Measurements from ENCODE around the gene TXNL4B.
"Not testable (repeated sequence)": the region's sequence is repeated elsewhere in the genome, so short reads cannot be mapped to it uniquely, and the experiment has no call there.

TXNL4B gene

DNA sequence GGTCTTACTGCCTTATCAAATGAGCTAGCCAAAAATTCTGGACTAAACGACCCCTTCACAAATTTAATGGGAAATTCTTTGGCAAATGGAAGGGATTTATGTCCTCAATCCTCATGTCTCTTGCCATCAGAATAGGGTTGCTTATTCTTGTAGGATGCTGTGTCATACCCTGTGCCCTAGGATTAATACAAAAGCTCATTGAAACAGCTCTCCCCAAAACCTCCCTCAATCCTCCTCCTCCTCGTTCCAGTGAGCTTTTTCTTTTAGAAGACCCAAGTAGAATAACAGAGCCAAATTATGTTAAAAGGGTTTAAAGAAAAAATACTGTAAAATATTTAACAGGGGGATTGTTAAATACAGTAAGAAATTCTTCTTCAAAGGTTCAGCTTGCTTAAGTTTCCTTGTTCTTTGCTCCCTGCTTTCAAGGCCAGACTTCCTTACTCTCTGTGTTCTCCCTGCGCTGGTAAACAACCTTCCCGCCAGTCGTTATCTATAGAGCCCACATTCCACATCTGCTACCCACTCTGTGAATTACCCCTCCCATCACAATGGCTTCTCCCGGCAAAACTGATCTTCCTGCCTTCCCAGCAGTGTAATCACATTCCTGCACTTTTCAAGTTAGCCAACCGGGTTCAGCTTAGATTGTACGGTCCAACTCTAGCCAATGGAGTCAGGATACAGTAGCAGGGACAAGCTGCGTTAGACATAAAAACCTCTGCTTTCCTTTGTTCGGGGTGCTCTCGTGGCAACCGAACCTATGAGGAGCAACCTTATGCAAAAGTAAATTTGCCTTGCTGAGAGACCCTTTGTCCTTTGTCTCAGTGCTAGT, 20.7 kb downstream of the TXNL4B start:
- no peak for DNase-seq

- DNase-seq: no peak
These were observed 24.5 kb downstream of the TXNL4B start for GRCh38 chr16:72068930-72069329.

DNA sequence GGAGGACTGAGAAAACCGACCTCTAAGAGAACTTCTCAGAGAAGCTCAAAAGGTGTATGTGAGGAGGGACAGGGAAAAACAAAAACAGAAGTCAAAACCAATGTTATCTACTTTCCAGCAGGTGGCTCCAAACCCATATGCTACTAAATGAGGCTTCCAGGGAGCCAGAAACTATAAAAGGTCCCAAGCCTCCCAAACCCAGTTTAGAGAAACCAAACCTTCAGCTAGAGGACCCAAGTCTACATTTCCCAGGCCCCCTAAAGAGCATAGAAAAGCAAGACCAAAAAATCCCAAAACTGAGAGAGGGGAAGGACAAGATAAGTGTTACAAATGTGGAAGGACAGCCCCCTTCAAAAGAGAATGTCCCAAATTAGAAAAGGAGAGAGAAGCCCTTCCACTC, 26.7 kb downstream of the TXNL4B start:
- DNase-seq: no peak

DNA sequence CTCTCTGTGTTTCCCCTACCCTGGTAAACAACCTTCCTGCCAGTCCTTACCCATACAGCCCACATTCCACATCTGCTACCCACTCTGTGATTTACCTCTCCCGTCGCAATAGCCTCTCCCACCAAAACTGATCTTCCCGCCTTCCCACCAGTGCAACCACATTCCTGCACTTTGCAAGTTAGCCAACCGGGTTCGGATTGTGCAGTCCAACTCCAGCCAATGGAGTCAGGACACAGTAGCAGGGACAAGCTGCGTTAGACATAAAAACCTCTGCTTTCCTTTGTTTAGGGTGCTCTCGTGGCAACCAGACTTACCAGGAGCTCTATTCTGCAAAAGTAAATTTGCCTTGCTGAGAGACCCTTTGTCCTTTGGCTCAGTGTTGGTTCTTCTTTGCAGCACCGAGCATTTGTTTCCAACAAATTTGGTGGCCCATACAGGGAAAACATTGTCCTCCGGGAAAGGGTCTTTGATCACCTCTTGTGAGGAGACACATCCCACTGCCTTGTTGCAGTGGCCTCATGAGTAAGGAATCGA, 29.0 kb downstream of the TXNL4B start:
- no peak for DNase-seq

DNA sequence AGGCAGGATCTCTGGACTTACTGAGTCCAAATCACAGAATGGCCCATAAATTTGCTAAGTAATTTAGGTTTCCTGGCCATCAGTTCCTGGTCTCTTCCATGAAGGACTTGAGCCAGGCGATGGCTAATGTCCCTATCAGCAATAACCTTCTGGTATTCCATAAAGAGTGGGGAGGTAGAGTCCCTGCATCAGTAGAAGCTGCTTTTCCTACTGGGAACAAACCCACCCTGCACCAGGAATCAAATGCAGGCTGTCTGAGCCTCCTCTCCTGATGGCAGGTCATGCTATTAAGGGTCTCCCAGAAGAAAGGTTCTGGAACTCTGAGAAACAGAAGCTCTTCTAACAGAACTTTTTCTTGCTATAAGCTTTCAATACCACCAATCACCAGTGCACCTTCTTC, 31.9 kb downstream of the TXNL4B start:
- DNase-seq: no peak

- no peak for DNase-seq
These were observed 33.0 kb downstream of the TXNL4B start for GRCh38 chr16:72060405-72060804.

DNA sequence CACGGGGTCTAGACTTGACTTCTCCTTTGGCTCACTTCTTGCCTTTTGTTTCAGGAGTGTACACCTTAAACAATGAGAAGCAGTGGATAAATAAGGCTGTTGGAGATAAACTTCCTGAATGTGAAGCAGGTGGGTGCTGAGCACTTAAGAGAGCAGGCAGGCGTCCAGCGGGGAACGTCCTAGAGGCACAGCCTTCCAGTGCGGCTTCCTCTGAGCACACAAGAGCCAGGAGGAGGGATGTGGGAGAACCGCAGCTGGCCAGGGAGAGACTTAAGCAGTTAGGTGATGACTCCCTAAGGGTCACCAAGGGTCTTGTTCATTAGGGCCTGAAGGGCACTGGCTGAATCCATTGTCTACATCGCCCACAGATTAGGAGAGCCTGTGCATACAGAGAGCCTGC, 34.4 kb downstream of the TXNL4B start:
- DNase-seq: not testable (repeated sequence)

DNA sequence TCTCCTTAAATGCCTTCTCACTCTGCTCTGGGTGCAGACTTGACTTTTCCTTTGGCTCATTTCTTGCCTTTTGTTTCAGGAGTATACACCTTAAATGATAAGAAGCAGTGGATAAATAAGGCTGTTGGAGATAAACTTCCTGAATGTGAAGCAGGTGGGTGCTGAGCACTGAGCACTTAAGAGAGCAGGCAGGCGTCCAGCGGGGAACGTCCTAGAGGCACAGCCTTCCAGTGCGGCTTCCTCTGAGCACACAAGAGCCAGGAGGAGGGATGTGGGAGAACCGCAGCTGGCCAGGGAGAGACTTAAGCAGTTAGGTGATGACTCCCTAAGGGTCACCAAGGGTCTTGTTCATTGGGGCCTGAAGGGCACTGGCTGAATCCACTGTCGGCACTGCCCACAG, 36.1 kb downstream of the TXNL4B start:
- not testable (repeated sequence) for DNase-seq

DNA sequence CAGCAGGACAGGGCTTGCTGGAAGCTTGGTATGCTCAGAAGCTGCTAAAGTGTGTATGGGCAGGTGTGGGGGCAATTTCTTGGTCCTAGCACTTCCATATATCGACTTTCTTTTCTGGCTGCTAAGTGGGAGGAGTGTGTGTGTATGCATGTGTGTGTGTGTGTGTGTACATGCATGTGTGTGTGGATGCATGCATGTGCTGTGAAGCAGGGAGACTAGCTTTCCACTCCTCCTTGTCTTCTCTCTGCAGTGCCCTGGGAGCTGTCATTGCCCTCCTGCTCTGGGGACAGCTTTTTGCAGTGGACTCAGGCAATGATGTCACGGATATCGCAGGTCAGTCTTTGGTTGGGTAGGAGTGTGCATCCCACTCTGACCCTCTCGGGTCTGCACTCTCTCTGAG, 37.5 kb downstream of the TXNL4B start:
- DNase-seq: no peak

DNA sequence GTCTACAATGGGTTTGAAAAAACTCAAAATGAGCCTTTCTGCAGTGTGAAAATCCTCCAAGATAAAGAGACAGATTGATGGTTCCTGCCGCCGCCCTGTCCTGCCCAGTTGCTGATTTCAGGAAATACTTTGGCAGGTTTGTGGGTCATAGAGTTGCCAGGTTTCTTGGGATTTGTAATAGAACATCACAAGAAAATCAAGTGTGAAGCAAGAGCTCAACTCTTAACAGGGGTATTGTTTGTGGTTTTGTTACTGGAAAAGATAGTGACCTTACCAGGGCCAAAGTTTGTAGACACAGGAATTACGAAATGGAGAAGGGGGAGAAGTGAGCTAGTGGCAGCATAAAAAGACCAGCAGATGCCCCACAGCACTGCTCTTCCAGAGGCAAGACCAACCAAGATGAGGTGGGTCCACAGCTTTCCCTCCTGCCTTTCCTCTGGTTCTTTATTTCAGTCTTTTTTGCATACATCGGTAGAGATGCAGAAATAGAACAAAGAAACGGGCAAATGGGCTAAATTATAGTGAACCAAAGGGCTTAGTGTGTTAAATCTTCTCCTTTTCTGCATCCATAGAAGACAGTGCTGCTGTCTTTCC, 39.1 kb downstream of the TXNL4B start, which contains the start of gene HP:
Gene HP, plus strand, starts transcription at position 252 of the 594 bp plus-strand sequence. Its CDS starts 148 bp downstream, at position 400.
- DNase-seq: not testable (repeated sequence)

- DNase-seq: no peak
These were observed 41.6 kb downstream of the TXNL4B start for GRCh38 chr16:72051818-72052217.

DNA sequence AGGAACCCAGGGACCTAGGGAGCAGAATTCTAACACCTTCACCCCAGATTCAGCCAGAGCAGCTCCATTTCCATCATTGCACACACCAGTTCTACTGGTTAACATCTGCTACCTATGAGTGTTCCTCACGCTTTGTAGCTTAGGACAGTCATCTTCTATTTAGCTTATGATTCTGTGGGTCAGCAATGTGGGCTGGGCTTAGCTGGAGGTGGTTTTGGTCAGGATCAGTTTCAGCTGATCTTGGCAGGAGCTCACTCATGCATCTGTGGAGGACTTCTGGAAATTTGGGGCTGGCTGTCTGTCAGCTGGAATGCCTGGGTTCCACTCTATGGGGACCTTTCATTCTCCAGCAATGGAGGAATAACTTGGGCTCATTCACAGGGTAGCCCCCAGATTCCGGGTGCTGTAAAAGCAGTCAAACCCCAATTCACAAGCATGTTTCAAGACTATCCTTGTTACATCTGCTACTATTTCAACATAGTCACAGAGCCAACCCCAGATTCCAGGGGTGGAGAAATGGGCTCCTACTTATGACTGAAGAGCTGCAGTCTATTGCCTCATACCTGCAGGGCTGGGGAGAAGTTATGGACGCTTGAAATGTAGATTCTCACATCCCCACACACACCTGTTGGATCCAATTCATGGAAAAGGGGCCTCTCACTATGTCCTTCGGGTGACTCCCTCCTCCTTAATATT, 42.5 kb downstream of the TXNL4B start:
- DNase-seq: no peak

DNA sequence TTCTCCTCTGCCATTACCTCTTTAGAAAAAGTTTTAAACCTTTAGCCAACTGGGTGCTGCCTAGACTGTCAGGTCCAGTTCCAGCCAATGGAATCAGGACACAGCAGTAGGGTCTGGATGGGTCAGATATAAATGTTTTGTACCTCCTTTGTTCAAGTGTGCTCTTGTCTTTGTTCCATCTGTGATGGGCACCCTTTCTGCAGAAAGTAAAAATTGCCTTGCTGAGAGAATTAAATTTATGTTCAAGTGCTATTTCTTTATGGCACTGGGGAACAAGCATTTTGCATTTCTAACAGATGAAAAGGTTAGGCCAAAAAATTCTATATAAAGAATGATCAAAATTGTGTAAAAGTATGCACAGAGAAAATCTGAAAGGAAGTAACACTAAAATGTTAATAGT, 44.3 kb downstream of the TXNL4B start:
- no peak for DNase-seq

DNA sequence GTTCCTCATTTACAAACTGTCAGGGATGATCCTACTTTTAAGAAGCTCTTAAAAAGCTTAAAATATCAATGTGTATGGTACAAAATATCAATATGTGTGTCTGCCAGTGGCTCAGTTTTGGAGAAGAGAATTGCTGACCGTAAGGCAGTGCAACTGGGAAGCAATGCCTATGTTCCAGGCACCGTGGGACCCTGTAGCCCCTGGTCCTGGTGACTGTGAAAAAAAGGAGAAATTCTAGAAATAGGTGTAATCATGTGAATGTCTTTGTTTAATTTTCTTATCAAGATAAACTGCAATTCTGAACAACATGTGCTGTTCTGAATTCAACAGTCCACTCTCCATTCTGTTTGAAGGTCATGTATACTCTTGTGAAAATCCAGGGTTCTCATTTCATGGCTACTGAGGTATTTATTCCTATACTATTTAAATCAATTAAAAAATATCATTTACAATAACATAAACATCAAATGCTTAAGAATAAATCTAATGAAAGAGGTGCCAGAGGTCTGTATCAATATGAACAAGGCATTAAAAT, 48.5 kb downstream of the TXNL4B start:
- no peak for DNase-seq

DNA sequence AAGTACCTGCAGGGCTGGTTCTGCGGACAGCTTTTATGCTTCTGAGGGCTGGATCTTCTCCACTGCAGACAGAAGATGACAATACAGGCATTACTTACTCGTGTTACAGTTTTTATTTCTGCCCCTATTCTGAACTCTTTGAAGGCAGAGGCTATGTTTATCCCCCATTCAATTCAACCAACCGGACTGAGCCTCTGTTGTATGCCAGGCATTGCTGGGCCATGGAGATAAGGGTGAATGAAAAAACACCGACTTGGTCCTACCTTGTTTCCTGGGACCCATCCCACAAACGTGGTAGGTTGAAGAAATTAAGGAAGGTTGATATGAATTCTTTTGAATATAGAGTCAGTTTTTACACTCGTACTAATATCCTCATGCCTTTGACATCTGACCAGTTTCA, 49.1 kb downstream of the TXNL4B start:
- no peak for DNase-seq

DNA sequence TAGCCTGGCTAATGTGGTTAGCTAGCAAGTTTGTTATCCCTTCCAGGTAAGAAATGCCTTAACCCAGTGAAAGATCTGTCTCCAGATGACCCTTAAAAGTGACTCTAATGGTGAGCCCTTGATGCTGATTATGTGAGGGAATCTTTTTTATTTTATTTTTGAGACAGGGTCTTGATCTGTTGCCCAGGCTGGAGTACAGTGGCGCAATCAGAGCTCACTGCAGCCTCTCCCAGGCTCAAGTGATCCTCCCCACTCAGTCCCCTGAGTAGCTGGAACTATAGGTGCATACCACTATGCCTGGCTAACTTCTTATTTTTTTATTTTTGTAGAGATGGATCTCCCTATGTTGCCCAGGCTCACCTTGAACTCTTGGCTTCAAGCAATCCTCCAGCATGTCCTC, 49.9 kb downstream of the TXNL4B start:
- DNase-seq: no peak

DNA sequence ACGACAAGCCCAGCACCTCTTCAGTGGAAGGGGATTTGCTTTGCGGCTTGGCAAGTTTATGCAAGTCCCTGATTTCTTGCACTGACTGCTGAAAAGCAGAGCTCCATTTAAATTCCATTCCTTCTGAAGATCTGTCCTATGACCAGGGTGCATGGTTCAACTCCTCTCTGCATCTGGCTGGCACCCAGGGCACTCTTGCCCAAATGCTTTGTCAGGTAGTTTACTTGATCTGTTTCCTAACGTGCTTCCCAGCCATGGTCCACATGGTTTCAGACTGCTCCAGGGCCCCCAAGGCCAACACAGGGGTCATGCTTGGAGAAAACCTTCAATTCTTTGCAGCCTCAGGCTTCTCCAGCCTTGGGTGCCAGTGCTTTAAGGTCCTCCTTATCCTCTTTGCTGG, 50.4 kb downstream of the TXNL4B start:
- no peak for DNase-seq

- DNase-seq: no peak
These were observed 51.2 kb downstream of the TXNL4B start for GRCh38 chr16:72042157-72042660.

GRCh38 chr16:72036098-72036497, 57.3 kb downstream of the TXNL4B start:
- DNase-seq: no peak
